ENCODE data around the gene ZCCHC7. TPM values are rescaled to one million over a fixed set of nuclear protein-coding genes. Genes with fewer than 3 reads are reported as not detected.

The ZCCHC7 gene
- total RNA-seq, 1 donor from 2014 or later, result 27.8 TPM

- Mint-ChIP-seq H3K27me3 (ENCODE audit: low read depth) (no peaks in the 10 kb centered on the region), H3K9me3 (no peaks in the 10 kb centered on the region), H3K4me3 (no peak overlapping the region), H3K36me3 (no peaks in the 10 kb centered on the region), H3K4me1 (peaks cover 11% of the 10 kb centered on the region), H3K27ac (no peak overlapping the region)
- DNase-seq (ENCODE audit: low spot score in 2 of 2, unreplicated experiment in 2 of 2), result no peak
- TF ChIP-seq CTCF (IDR thresholded peaks at IDR 0.05; ENCODE audit: unreplicated experiment), result no peak
Observed at GRCh38 chr9:37126214-37126788, 5.9 kb downstream of the ZCCHC7 start.

GRCh38 chr9:37127018-37127417 lies 6.6 kb downstream of the ZCCHC7 start:
- Mint-ChIP-seq H3K27ac (no peak overlapping the region), H3K27me3 (ENCODE audit: low read depth) (no peaks in the 10 kb centered on the region), H3K9me3 (no peaks in the 10 kb centered on the region), H3K4me3 (no peak overlapping the region), H3K4me1 (peaks cover 4% of the 10 kb centered on the region), H3K36me3 (peaks cover 5% of the 10 kb centered on the region)
- TF ChIP-seq CTCF (IDR thresholded peaks at IDR 0.05; ENCODE audit: unreplicated experiment), result no peak
- DNase-seq (ENCODE audit: low spot score in 2 of 2, unreplicated experiment in 2 of 2), result no peak

- H3K4me3 Mint-ChIP-seq, result no peak overlapping the region
- TF ChIP-seq CTCF (IDR thresholded peaks at IDR 0.05; ENCODE audit: unreplicated experiment), result no peak
- no peak for DNase-seq (ENCODE audit: low spot score in 2 of 2, unreplicated experiment in 2 of 2)
- H3K27me3 Mint-ChIP-seq (ENCODE audit: low read depth), result no peaks in the 10 kb centered on the region
- no peaks in the 10 kb centered on the region for H3K4me1 Mint-ChIP-seq
- peaks cover 6% of the 10 kb centered on the region for H3K36me3 Mint-ChIP-seq
- H3K9me3 Mint-ChIP-seq, result no peaks in the 10 kb centered on the region
- no peak overlapping the region for H3K27ac Mint-ChIP-seq
Observed at GRCh38 chr9:37128051-37128450, 7.7 kb downstream of the ZCCHC7 start.

DNA sequence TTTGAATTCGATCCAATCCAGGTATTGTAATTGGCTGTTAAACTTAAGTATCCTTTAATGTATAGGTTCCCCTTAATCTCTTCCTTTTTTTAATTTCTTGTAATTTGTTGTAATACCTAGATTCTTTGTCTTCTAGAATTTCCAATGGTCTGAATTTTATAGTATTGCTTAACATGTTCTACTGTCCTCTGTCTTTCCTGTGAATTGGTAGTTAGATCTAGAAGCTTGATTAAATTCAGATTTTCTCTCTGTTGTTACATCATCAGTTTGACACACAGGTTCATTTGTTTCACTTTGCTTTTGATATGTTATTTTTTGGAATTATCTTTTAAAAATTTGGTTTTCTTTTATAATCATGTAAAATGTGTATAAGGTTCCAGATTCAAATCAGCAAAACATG lies 13.8 kb downstream of the ZCCHC7 start:
- no peak overlapping the region for H3K27ac Mint-ChIP-seq
- H3K4me1 Mint-ChIP-seq, result no peaks in the 10 kb centered on the region
- H3K9me3 Mint-ChIP-seq, result no peaks in the 10 kb centered on the region
- no peak for DNase-seq (ENCODE audit: low spot score in 2 of 2, unreplicated experiment in 2 of 2)
- no peaks in the 10 kb centered on the region for H3K27me3 Mint-ChIP-seq (ENCODE audit: low read depth)
- peaks cover 20% of the 10 kb centered on the region for H3K36me3 Mint-ChIP-seq
- H3K4me3 Mint-ChIP-seq, result no peak overlapping the region
- no peak for TF ChIP-seq CTCF (IDR thresholded peaks at IDR 0.05; ENCODE audit: unreplicated experiment)

DNA sequence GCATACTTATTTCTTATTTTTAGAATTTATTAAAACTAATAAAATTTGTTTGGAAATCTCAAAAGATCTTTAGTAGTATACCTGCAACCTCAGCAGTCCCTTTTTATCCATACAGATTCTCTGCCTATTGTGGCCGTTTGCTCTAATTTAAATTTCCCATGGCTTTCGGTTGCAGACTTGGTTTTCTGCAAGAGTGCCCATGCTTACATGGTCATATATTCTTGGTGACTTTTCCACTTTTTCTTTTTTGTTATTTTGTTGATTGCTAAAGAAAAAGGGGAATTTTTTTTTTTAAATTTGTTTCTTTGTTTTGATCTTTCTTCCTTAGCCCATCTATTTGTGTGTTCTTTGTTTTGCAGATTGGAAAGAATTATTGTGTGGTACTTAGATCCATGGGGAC lies 20.6 kb downstream of the ZCCHC7 start:
- H3K27ac Mint-ChIP-seq, result no peak overlapping the region
- no peak for TF ChIP-seq CTCF (IDR thresholded peaks at IDR 0.05; ENCODE audit: unreplicated experiment)
- H3K36me3 Mint-ChIP-seq, result peaks cover 7% of the 10 kb centered on the region
- no peaks in the 10 kb centered on the region for H3K9me3 Mint-ChIP-seq
- no peak for DNase-seq (ENCODE audit: low spot score in 2 of 2, unreplicated experiment in 2 of 2)
- H3K4me3 Mint-ChIP-seq, result no peak overlapping the region
- no peaks in the 10 kb centered on the region for H3K27me3 Mint-ChIP-seq (ENCODE audit: low read depth)
- H3K4me1 Mint-ChIP-seq, result peaks cover 5% of the 10 kb centered on the region

GRCh38 chr9:37144762-37145161 lies 24.4 kb downstream of the ZCCHC7 start:
- TF ChIP-seq CTCF (IDR thresholded peaks at IDR 0.05; ENCODE audit: unreplicated experiment), result no peak
- no peak overlapping the region for H3K4me3 Mint-ChIP-seq
- no peaks in the 10 kb centered on the region for H3K27me3 Mint-ChIP-seq (ENCODE audit: low read depth)
- no peaks in the 10 kb centered on the region for H3K9me3 Mint-ChIP-seq
- peaks cover 5% of the 10 kb centered on the region for H3K4me1 Mint-ChIP-seq
- H3K36me3 Mint-ChIP-seq, result no peaks in the 10 kb centered on the region
- no peak overlapping the region for H3K27ac Mint-ChIP-seq
- DNase-seq (ENCODE audit: low spot score in 2 of 2, unreplicated experiment in 2 of 2), result no peak

All from mesothelial cell of epicardium (in vitro differentiated cells).